ENCODE data around the gene PLCG1.

The PLCG1 gene

GRCh38 chr20:41098703-41099250, 38.6 kb upstream of the PLCG1 start:
- TF ChIP-seq CTCF (IDR thresholded peaks at IDR 0.05) (no peak), ZFX (IDR thresholded peaks at IDR 0.05; ENCODE audit: borderline replicate concordance) (no peak)
- no peak overlapping the region for H3K27ac ChIP-seq

- TF ChIP-seq ZFX (IDR thresholded peaks at IDR 0.05; ENCODE audit: borderline replicate concordance), result no peak
- no peak for TF ChIP-seq CTCF (IDR thresholded peaks at IDR 0.05)
- no peak overlapping the region for H3K27ac ChIP-seq
These were observed 37.3 kb upstream of the PLCG1 start for GRCh38 chr20:41100001-41100480.

- H3K27ac ChIP-seq, result no peak overlapping the region
- no peak for TF ChIP-seq CTCF (IDR thresholded peaks at IDR 0.05)
- TF ChIP-seq ZFX (IDR thresholded peaks at IDR 0.05; ENCODE audit: borderline replicate concordance), result no peak
These were observed 35.7 kb upstream of the PLCG1 start for GRCh38 chr20:41101660-41102059.

- no peak overlapping the region for H3K27ac ChIP-seq
- TF ChIP-seq CTCF (IDR thresholded peaks at IDR 0.05) (no peak), ZFX (IDR thresholded peaks at IDR 0.05; ENCODE audit: borderline replicate concordance) (no peak)
These were observed 28.8 kb upstream of the PLCG1 start for GRCh38 chr20:41108531-41108930.

- no peak for TF ChIP-seq CTCF (IDR thresholded peaks at IDR 0.05)
- TF ChIP-seq ZFX (IDR thresholded peaks at IDR 0.05; ENCODE audit: borderline replicate concordance), result no peak
- H3K27ac ChIP-seq, result no peak overlapping the region
These were observed 27.3 kb upstream of the PLCG1 start for GRCh38 chr20:41110012-41110411.

- TF ChIP-seq ZFX (IDR thresholded peaks at IDR 0.05; ENCODE audit: borderline replicate concordance) (no peak), CTCF (IDR thresholded peaks at IDR 0.05) (no peak)
- no peak overlapping the region for H3K27ac ChIP-seq
These were observed 26.3 kb upstream of the PLCG1 start for GRCh38 chr20:41110930-41111577.

GRCh38 chr20:41111578-41111951, 25.8 kb upstream of the PLCG1 start:
- TF ChIP-seq CTCF (IDR thresholded peaks at IDR 0.05) (no peak), ZFX (IDR thresholded peaks at IDR 0.05; ENCODE audit: borderline replicate concordance) (no peak)
- H3K27ac ChIP-seq, result no peak overlapping the region

All from 22Rv1 (cell line).